Activated CD8-positive, alpha-beta memory T cell treated with anti-CD3 and anti-CD28 coated beads, Interleukin-2, amount 50 U/mL, for 1 hour (primary cell): Measurements from ENCODE around the gene TTLL1.

ENCODE experiments used
- DNase-seq: peaks from one replicate; pipeline ENCODE4 v3.0.0-alpha.2; 2020; ENCODE audit errors: extremely low read depth

The TTLL1 gene

GRCh38 chr22:42993651-42994275 lies 95.4 kb downstream of the TTLL1 start:
- DNase-seq = no peak

GRCh38 chr22:42992886-42993479 lies 96.2 kb downstream of the TTLL1 start:
- DNase-seq = no peak

GRCh38 chr22:42992092-42992491 lies 97.1 kb downstream of the TTLL1 start:
- DNase-seq = no peak

GRCh38 chr22:42991010-42991651 lies 98.1 kb downstream of the TTLL1 start:
- DNase-seq = no peak

- no peak for DNase-seq
Measured at GRCh38 chr22:42990131-42990838, 98.9 kb downstream of the TTLL1 start.
